Activated CD4-positive, alpha-beta T cell treated with anti-CD3 and anti-CD28 coated beads, Interleukin-2, amount 10 ng/mL, durations not matched to agents 7 days and 5 days (primary cell): ENCODE results near the gene CFAP46. TPM values are rescaled to one million over a fixed set of nuclear protein-coding genes. Genes with fewer than 3 reads are reported as not detected.

Source experiments
- CTCF ChIA-PET: fragments of 350-600 bp; sonication (Branson Sonifier 250); formaldehyde crosslinking; loops from one replicate; lab custom pipeline; 2021; ENCODE audit warnings: antibody characterized with exemption; lab: Charles Lee
- POLR2A ChIA-PET: fragments of 350-600 bp; sonication (Branson Sonifier 250); formaldehyde crosslinking; loops from one replicate; lab custom pipeline; 2021; ENCODE audit warnings: antibody characterized with exemption; lab: Charles Lee
- DNase-seq: peaks from one replicate; pipeline ENCODE4 v3.0.0-alpha.2; 2020
- H3K27ac Mint-ChIP-seq: one replicate; pipeline ENCODE4 v1.8.0; 2021; ENCODE audit warnings: mild to moderate bottlenecking, moderate library complexity, mixed read lengths
- H3K27me3 Mint-ChIP-seq: one replicate; pipeline ENCODE4 v1.8.0; 2021; ENCODE audit warnings: mixed read lengths
- H3K36me3 Mint-ChIP-seq: one replicate; pipeline ENCODE4 v1.8.0; 2021; ENCODE audit warnings: low read depth, mixed read lengths
- H3K4me1 Mint-ChIP-seq: one replicate; pipeline ENCODE4 v1.8.0; 2021; ENCODE audit warnings: mixed read lengths
- H3K4me3 Mint-ChIP-seq: one replicate; pipeline ENCODE4 v1.8.0; 2021; ENCODE audit warnings: mild to moderate bottlenecking, moderate library complexity, mixed read lengths
- H3K9me3 Mint-ChIP-seq: one replicate; pipeline ENCODE4 v1.8.0; 2021; ENCODE audit warnings: mixed read lengths
- total RNA-seq, 2 experiments: library from RNA; stranded (reverse); gene quantifications; one replicate each; pipeline ENCODE4 v1.2.3, GENCODE V29; 2021

Gene CFAP46
- total RNA-seq, 2 experiments from 2014 or later = not detected

DNA sequence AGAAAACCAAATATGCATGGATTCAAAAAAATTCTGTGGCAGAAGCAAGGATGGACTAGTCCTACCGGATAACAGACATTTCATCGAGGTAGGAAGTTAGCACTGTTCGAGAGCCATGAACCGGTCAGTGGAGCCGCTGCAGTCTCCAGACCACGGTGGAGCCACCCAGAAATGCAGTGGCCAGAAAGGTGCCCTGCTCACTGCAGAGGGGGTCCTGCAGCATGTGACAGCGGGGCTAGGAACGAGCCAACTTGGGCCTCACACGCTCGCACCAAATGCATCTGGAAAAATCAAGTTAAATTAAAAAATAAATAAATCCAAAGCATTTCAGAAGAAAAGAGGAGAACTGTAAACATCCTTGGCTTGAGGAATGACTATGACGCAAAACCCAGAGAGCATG, 13.1 kb upstream of the CFAP46 start:
- no peak overlapping the region for H3K27ac Mint-ChIP-seq
- no peaks in the 10 kb centered on the region for H3K9me3 Mint-ChIP-seq
- H3K4me3 Mint-ChIP-seq = no peak overlapping the region
- ChIA-PET POLR2A (no interaction called here), CTCF (no interaction called here)
- DNase-seq = no peak
- H3K4me1 Mint-ChIP-seq = peaks cover 6% of the 10 kb centered on the region
- H3K36me3 Mint-ChIP-seq = no peaks in the 10 kb centered on the region
- peaks cover 15% of the 10 kb centered on the region for H3K27me3 Mint-ChIP-seq

DNA sequence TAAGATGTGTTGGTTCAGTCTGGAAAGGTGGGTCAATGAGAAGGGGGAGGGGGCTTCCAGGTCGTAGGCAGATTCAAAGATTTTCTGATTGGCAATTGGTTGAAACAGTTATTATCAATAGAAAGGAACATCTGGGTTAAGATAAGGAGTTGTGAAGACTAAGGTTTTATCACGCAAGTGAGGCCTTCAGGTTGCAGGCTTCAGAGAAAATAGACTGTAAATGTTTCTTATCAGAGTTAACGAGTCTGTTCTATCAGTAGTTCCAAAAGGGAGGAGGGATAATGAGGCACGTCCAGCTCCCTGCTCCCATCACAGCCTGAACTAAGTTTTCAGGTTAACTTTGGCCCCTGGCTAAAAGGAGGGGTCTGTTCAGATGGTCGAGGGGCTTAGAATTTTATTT, 11.1 kb upstream of the CFAP46 start:
- H3K9me3 Mint-ChIP-seq = no peaks in the 10 kb centered on the region
- no peak overlapping the region for H3K27ac Mint-ChIP-seq
- no peaks in the 10 kb centered on the region for H3K36me3 Mint-ChIP-seq
- ChIA-PET CTCF (no interaction called here), POLR2A (no interaction called here)
- H3K27me3 Mint-ChIP-seq = peaks cover 22% of the 10 kb centered on the region
- no peak for DNase-seq
- no peak overlapping the region for H3K4me3 Mint-ChIP-seq
- H3K4me1 Mint-ChIP-seq = peaks cover 6% of the 10 kb centered on the region

DNA sequence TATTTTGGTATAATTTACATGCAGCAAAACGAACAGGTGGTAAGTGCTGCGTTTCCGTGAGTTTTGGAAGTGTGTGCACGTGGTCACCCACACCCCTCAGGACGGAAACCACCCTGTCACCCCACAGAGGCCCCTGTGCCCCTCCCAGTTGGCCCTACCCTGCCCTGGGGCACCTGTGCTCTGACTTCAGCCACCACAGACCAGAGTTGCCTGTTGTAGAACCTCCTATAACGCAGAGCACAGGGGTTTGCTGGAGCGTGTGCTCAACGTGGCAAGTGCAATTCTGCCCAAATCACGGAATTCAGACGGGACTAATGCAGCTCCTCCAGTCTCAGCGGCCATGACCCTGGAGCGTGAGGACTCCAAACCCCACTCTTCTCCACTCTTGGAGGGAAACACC, 9.6 kb upstream of the CFAP46 start:
- CTCF ChIA-PET = no interaction called here
- H3K9me3 Mint-ChIP-seq = no peaks in the 10 kb centered on the region
- peaks cover 6% of the 10 kb centered on the region for H3K4me1 Mint-ChIP-seq
- POLR2A ChIA-PET = no interaction called here
- DNase-seq = no peak
- peaks cover 22% of the 10 kb centered on the region for H3K27me3 Mint-ChIP-seq
- H3K27ac Mint-ChIP-seq = no peak overlapping the region
- no peaks in the 10 kb centered on the region for H3K36me3 Mint-ChIP-seq
- no peak overlapping the region for H3K4me3 Mint-ChIP-seq

DNA sequence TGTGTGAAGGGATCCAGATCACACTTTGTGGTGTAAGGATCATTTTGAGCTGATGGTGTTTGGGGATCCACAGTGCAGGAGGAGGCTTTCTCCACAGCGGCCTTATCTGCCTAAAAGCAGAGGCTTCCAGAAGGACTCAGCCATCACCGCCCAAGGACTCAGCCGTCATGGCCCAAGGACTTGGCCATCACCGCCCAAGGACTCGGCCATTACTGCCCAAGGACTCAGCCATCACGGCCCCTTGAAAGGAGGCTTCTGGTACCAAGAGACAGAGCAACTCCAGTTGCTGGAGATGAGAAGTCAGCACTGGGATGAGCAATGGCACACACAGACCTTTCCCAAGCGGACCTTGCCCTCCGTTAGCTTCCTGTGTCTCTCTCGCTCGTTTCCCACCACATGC, 6.0 kb upstream of the CFAP46 start:
- Mint-ChIP-seq H3K4me1 (peaks cover 6% of the 10 kb centered on the region), H3K27me3 (peaks cover 16% of the 10 kb centered on the region), H3K36me3 (no peaks in the 10 kb centered on the region), H3K27ac (no peak overlapping the region), H3K4me3 (no peak overlapping the region), H3K9me3 (no peaks in the 10 kb centered on the region)
- ChIA-PET POLR2A (no interaction called here), CTCF (no interaction called here)
- DNase-seq = no peak

DNA sequence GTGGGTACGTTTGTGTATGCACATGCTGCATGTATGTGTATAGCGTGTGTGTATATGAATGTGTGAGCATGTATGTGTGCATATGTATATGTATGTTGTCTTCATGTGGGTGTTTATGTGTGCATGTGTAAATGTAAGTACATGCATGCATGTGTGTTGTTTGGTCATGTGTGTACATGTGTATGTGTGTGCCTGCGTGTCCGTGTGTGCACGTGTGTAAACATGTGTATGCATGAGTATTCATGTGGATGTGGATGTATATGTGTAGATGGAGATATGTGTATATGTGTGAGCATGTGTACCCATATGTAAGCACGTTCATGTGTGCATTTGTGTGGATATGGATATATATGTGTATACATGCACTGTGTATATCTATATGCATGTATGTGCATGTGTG, 5.5 kb upstream of the CFAP46 start:
- no peak overlapping the region for H3K4me3 Mint-ChIP-seq
- ChIA-PET POLR2A (no interaction called here), CTCF (no interaction called here)
- peaks cover 17% of the 10 kb centered on the region for H3K27me3 Mint-ChIP-seq
- no peaks in the 10 kb centered on the region for H3K9me3 Mint-ChIP-seq
- DNase-seq = no peak
- H3K4me1 Mint-ChIP-seq = peaks cover 7% of the 10 kb centered on the region
- no peaks in the 10 kb centered on the region for H3K36me3 Mint-ChIP-seq
- no peak overlapping the region for H3K27ac Mint-ChIP-seq

DNA sequence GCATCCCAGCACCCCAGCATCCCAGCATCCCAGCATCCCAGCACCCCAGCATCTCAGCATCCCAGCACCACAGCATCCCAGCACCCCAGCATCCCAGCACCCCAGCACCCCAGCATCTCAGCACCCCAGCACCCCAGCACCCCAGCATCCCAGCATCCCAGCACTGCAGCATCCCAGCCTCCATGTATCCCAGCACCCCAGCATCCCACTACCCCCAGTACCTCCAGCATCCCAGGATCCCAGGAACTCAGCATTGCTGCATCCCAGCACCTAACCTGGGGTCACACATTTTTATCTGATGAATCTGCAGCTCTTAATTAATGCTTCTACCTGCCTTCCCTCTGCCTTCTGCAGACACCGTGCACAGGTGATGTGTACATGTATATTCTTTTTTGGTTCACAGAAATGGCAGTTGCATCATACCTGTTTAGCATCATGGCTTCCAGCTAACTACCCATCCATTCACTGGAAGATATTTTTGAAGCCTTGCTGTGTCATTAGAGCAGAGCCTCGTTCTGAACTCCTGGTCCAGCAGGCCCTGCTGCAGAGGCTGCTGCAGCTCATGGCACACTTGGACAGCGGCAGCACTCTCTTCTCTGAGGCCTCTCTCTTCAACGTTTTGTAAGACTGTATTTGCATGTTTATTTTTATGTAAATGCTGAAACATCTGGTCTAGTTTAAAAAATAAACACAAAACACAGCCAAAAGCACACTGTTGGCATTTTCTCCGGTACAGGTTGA, 4.6 kb upstream of the CFAP46 start:
- Mint-ChIP-seq H3K27me3 (peaks cover 20% of the 10 kb centered on the region), H3K27ac (no peak overlapping the region), H3K36me3 (no peaks in the 10 kb centered on the region), H3K9me3 (no peaks in the 10 kb centered on the region), H3K4me1 (peaks cover 7% of the 10 kb centered on the region), H3K4me3 (no peak overlapping the region)
- ChIA-PET CTCF (no interaction called here), POLR2A (no interaction called here)
- no peak for DNase-seq

DNA sequence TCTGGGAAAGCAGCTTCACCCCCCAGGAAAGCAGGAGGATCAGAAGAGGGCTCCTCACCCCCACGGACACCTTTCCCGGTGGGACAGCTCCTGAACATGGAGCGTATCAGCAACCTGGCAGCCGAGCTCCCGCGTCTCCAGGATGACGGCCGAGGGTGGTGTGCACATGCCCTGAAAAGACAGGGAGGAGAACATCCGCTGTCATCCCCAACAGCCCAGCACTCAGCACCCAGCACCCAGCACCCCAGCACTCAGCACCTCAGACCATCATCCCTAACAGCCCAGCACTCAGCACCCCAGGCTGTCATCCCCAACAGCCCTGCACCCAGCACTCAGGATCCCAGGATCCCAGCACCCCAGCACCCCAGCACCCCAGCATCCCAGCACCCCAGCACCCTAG, 3.9 kb upstream of the CFAP46 start:
- ChIA-PET CTCF (no interaction called here), POLR2A (no interaction called here)
- H3K4me3 Mint-ChIP-seq = no peak overlapping the region
- no peak overlapping the region for H3K27ac Mint-ChIP-seq
- no peak for DNase-seq
- H3K27me3 Mint-ChIP-seq = peaks cover 27% of the 10 kb centered on the region
- no peaks in the 10 kb centered on the region for H3K9me3 Mint-ChIP-seq
- no peaks in the 10 kb centered on the region for H3K36me3 Mint-ChIP-seq
- H3K4me1 Mint-ChIP-seq = peaks cover 2% of the 10 kb centered on the region

DNA sequence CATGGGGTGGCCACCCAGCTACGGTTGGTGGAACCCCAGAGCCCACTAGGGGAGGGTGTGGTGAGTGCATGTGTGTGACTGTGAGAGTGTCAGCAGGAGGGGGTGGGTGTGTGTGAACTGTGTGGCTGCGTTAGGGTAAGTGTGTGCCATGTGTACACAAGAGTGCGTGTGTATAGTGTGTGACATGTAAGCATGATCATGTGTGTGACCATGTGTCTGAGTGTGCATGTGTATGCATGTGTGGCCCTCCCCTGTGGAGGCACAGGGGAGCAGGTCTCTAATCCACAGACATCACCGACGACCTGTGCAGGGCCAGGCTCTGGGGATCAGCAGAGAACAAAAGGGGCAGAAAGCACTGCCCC, 3.5 kb upstream of the CFAP46 start:
- no peaks in the 10 kb centered on the region for H3K36me3 Mint-ChIP-seq
- no peaks in the 10 kb centered on the region for H3K9me3 Mint-ChIP-seq
- ChIA-PET CTCF (no interaction called here), POLR2A (no interaction called here)
- H3K27me3 Mint-ChIP-seq = peaks cover 26% of the 10 kb centered on the region
- H3K4me3 Mint-ChIP-seq = no peak overlapping the region
- H3K4me1 Mint-ChIP-seq = peaks cover 2% of the 10 kb centered on the region
- no peak overlapping the region for H3K27ac Mint-ChIP-seq
- DNase-seq = no peak

DNA sequence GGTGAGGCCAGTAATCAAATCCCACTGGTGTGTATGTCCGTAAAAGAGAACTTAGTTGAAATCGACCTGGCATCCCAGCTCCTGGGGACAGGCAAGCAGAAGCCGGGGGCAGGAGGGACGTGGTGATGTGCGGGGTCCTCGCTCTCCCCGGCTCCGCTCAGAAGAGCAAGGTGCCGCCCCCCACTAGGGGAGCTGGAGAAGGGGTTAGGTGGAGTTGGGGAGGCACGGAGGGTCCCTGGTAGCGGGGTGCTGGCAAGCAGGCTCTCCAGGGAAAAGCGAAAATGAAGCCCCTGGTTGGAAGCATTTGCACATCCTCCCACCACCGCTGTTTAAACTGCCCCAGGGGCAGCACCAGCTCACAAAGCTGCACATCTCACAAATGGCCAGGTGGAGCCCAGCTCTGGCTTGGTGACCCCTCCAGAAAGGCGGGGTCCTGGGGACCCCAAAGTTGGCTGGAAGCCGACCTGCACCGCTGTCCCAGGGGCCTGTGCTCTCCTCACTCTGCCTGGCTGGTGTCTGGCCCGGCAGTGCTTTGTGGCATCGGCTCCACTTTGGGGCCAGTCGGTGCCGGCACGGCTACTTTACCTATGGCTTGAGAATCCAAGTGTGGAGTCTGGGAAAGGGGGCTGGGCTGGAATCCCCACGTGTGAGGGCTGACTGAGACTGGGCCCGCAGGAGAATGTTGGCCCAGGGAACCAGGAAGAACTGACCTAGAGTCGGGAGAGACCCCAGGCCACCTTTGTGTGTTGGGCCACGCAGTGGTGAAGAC, 2.9 kb upstream of the CFAP46 start:
- POLR2A ChIA-PET = no interaction called here
- peaks cover 26% of the 10 kb centered on the region for H3K27me3 Mint-ChIP-seq
- no peak for DNase-seq

DNA sequence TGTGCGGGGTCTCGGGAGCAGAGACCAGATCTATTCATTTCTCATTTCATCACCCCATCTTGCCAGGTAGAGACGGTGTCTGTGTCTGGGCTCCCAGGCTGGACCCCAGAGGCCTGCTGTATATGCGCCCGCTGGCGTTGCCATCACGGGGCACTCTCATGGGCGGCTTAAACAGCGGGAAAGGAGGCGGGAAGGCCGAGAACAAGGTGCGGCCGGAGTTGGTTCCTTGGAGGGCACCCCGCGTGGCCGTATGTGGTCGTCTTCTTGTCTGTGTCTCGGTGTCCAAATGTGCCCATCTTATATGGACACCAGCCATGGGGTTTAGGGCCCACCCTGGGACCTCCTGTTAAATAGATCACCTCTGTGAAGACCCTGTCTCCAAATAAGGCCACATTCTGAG, 2.1 kb upstream of the CFAP46 start:
- CTCF ChIA-PET = no interaction called here
- H3K9me3 Mint-ChIP-seq = no peaks in the 10 kb centered on the region
- H3K27me3 Mint-ChIP-seq = peaks cover 22% of the 10 kb centered on the region
- H3K4me3 Mint-ChIP-seq = no peak overlapping the region
- peaks cover 2% of the 10 kb centered on the region for H3K4me1 Mint-ChIP-seq
- DNase-seq = no peak
- no peak overlapping the region for H3K27ac Mint-ChIP-seq
- POLR2A ChIA-PET = no interaction called here
- H3K36me3 Mint-ChIP-seq = no peaks in the 10 kb centered on the region

More for the DNA sequence above, 2.9 kb upstream of the CFAP46 start:
- no peaks in the 10 kb centered on the region for H3K9me3 Mint-ChIP-seq
- H3K27ac Mint-ChIP-seq = no peak overlapping the region
- H3K4me1 Mint-ChIP-seq = peaks cover 2% of the 10 kb centered on the region
- CTCF ChIA-PET = interaction anchor here (0.7 kb wide), 1 partner anchor 875 kb away, joined by 3 read pairs; no protein-coding TSS in a partner anchor
- H3K36me3 Mint-ChIP-seq = no peaks in the 10 kb centered on the region
- no peak overlapping the region for H3K4me3 Mint-ChIP-seq

DNA sequence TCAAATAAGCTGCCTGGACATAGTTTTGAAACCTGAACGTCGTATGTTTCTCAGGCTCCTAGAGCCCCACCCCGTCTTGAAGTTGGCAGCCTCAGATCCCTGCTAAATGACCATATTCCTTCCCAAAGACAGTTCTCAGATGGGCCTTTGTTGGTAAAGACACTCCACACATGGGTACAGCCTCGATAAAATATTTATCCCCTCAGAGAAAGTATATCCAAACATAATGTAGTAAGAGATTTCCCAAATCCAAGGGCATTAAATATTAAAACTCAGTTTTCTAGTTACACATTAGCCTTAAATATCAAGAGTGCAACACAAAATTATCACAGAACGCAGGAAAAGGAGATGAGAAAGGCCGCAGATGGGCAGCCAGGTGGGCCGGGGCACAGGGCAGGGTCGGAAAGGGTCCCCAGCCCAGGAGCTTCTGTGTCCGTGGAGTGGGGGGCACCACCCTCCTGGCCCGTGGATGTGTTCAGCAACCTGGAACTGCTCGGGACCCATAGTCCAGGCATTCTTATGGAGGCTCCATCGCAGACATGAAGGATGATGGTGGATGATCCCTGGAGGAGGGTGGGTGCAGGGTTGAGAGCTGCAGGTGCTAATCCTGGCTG, 1.5 kb upstream of the CFAP46 start:
- peaks cover 25% of the 10 kb centered on the region for H3K27me3 Mint-ChIP-seq

DNA sequence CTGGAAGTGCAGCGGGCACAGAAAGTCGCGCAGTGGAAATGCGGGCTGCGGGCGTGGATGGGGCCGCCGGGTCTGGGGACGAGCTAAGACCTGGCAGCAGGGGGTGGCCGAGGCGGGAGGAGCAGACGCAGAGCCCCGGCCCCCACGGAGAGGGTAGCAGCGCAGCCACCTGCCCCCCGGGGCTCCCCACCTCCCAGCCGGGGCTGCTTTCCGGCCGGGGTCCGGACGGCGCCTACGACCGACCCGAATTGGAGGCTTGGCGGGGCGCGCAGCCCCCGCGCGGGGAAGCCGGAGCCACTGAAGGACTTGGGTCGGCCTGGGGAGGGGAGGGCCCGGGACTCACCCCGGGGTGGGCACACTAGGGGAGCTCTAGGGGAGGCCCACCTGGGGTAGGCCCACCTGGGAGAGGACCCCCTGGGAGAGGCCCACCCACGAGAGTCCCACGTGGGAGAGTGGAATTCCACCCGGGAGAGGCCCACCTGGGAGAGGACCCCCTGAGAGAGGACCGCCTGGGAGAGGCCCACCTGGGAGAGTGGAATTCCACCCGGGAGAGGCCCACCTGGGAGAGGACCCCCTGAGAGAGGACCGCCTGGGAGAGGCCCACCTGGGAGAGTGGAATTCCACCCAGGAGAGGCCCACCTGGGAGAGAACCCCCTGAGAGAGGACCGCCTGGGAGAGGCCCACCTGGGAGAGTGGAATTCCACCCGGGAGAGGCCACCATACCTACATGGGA, 854 bp upstream of the CFAP46 start:
- Mint-ChIP-seq H3K27me3 (peaks cover 26% of the 10 kb centered on the region), H3K4me1 (peaks cover 2% of the 10 kb centered on the region), H3K27ac (no peak overlapping the region), H3K9me3 (no peaks in the 10 kb centered on the region), H3K4me3 (no peak overlapping the region), H3K36me3 (no peaks in the 10 kb centered on the region)
- POLR2A ChIA-PET = no interaction called here
- CTCF ChIA-PET = no interaction called here
- no peak for DNase-seq

More for the DNA sequence above, 1.5 kb upstream of the CFAP46 start:
- Mint-ChIP-seq H3K4me1 (peaks cover 2% of the 10 kb centered on the region), H3K36me3 (no peaks in the 10 kb centered on the region), H3K4me3 (no peak overlapping the region), H3K27ac (no peak overlapping the region), H3K9me3 (no peaks in the 10 kb centered on the region)
- CTCF ChIA-PET = no interaction called here
- no peak for DNase-seq
- POLR2A ChIA-PET = no interaction called here

DNA sequence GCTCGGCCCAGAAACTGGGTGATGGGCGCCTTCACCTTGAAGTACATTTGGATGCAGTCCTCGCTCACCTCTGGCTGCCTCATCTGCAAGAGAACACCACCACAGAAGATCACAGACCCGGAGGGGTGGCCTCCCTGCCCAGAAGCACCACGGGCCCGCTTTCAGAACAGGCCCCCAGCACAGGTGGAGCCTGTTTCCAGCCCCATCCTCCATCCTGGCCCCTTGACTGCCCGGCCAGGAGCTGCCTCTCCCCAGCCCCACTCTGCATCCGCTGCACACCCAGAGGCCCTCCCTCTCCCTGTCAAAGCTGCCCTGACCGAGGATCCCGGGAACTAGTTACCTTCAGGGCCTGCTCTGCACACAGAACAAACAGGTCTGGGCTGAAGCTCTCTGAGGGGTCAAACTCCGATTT, 724 bp downstream of the CFAP46 start:
- Mint-ChIP-seq H3K27ac (no peak overlapping the region), H3K36me3 (no peaks in the 10 kb centered on the region), H3K27me3 (peaks cover 26% of the 10 kb centered on the region), H3K4me3 (no peak overlapping the region), H3K4me1 (peaks cover 2% of the 10 kb centered on the region), H3K9me3 (no peaks in the 10 kb centered on the region)
- ChIA-PET CTCF (no interaction called here), POLR2A (no interaction called here)
- DNase-seq = no peak
